HepG2 (cell line): Measurements from ENCODE around the gene GPT2. TPM values are rescaled to one million over a fixed set of nuclear protein-coding genes. Genes with fewer than 3 reads are reported as not detected.

Experiments used
- ARID2 ChIP-seq: sonication (generic); formaldehyde crosslinking; IDR thresholded peaks from 2 replicates; pipeline ENCODE4 v1.8.1; 2022; ENCODE audit warnings: mild to moderate bottlenecking, missing genetic modification reagents, borderline replicate concordance
- BRD4 ChIP-seq: sonication (generic); formaldehyde crosslinking; IDR thresholded peaks from 2 replicates; pipeline ENCODE4 v1.4.0; 2020; ENCODE audit warnings: missing genetic modification reagents
- CERS6 ChIP-seq: sonication (generic); formaldehyde crosslinking; IDR thresholded peaks from 2 replicates; pipeline ENCODE4 v1.5.0; 2020; ENCODE audit warnings: missing genetic modification reagents
- GATAD1 ChIP-seq: IDR thresholded peaks from 2 replicates; pipeline ENCODE4 v1.6.1; 2016; ENCODE audit warnings: missing genetic modification reagents, missing compliant biosample characterization
- GTF3A ChIP-seq: sonication (generic); formaldehyde crosslinking; conservative IDR thresholded peaks from 2 replicates; pipeline ENCODE4 v1.4.0; 2020; ENCODE audit warnings: mild to moderate bottlenecking, missing genetic modification reagents
- PATZ1 ChIP-seq: sonication (generic); formaldehyde crosslinking; IDR thresholded peaks from 2 replicates; pipeline ENCODE4 v1.4.0; 2020; ENCODE audit warnings: missing genetic modification reagents
- RNF2 ChIP-seq: fragments of 450-650 bp; conservative IDR thresholded peaks from 2 replicates; pipeline ENCODE4 v1.6.1; 2016; ENCODE audit warnings: low read depth
- THAP9 ChIP-seq: sonication (generic); formaldehyde crosslinking; IDR thresholded peaks from 2 replicates; pipeline ENCODE4; 2020; ENCODE audit warnings: missing genetic modification reagents, mild to moderate bottlenecking, borderline replicate concordance
- ZBED4 ChIP-seq: sonication (generic); formaldehyde crosslinking; IDR thresholded peaks from 2 replicates; pipeline ENCODE4 v1.4.0; 2020; ENCODE audit warnings: missing genetic modification reagents, borderline replicate concordance
- ZHX2 ChIP-seq, 2 experiments: sonication (generic) in 1 of 2; formaldehyde crosslinking in 1 of 2; IDR thresholded peaks; 2 replicates each; pipeline versions ENCODE4 v1.6.1 to v1.9.0; 2014 to 2022; ENCODE audit warnings: antibody characterized with exemption in 1 of 2, borderline replicate concordance in 1 of 2, inconsistent platforms in 1 of 2, low read depth in 1 of 2, missing genetic modification reagents in 1 of 2
- ZNF432 ChIP-seq: sonication (generic); formaldehyde crosslinking; IDR thresholded peaks from 2 replicates; pipeline ENCODE4 v1.5.0; 2020; ENCODE audit warnings: missing genetic modification reagents, mild to moderate bottlenecking, borderline replicate concordance
- ZNF777 ChIP-seq: sonication (generic); formaldehyde crosslinking; IDR thresholded peaks from 2 replicates; pipeline ENCODE4 v1.4.0; 2020; ENCODE audit warnings: missing genetic modification reagents
- polyA plus RNA-seq, 8 experiments: library from polyadenylated mRNA; depleted of rRNA in 3 of 8; stranded (reverse) in 7 of 8; unstranded in 1 of 8; fragments of >200 nt; fragmentation: Illumina TruSeq in 4 of 8; extraction: Trizol in 4 of 8; gene quantifications; 2 replicates each; pipeline versions ENCODE4 v1.2.1 to v1.2.3, GENCODE V29; 2011 to 2016; ENCODE audit warnings: low read depth in 4 of 8, missing spikeins in 1 of 8, mixed read lengths in 1 of 8; ENCODE audit not compliant: insufficient read depth in 1 of 8
- total RNA-seq, 5 experiments: library from RNA; depleted of rRNA; stranded (reverse); fragments of >200 nt; fragmentation: Illumina TruSeq; extraction: Trizol; gene quantifications; 2 replicates each; pipeline ENCODE4 v1.2.3, GENCODE V29; 2016; ENCODE audit warnings: low read depth in 1 of 5

The GPT2 gene
- total and polyA plus RNA-seq, 2 of the 13 experiments (the other 11 are each of a cell fraction or from before 2014, with no cell fraction given), result 138 to 267 TPM

GRCh38 chr16:46948548-46949166 is 64.5 kb downstream of the GPT2 start (continued):
- no peak for TF ChIP-seq PATZ1 (CRISPR knock-in tag)
- TF ChIP-seq RNF2, result 0 out of 2 replicates have a peak, but pooled peaks have one; percentile 36
- TF ChIP-seq ZNF777 (CRISPR knock-in tag), result no peak
- TF ChIP-seq ZBED4 (CRISPR knock-in tag), result no peak; the same call in 1 of the 2 replicates
- TF ChIP-seq THAP9 (CRISPR knock-in tag), result 0 out of 2 replicates have a peak, but pooled peaks have one; percentile 25
- TF ChIP-seq ZHX2 (IDR thresholded peaks at IDR 0.05; ENCODE audit: low read depth), result no peak
- no peak for TF ChIP-seq ZHX2 (CRISPR knock-in tag; IDR thresholded peaks at IDR 0.05; ENCODE audit: borderline replicate concordance)
- no peak for TF ChIP-seq GTF3A (CRISPR knock-in tag)
- TF ChIP-seq ZNF432 (CRISPR knock-in tag), result no peak
- TF ChIP-seq BRD4, result no peak
- no peak for TF ChIP-seq ARID2 (CRISPR knock-in tag)
- TF ChIP-seq CERS6 (CRISPR knock-in tag), result no peak
- no peak for TF ChIP-seq GATAD1 (CRISPR knock-in tag)
